GM10266 (cell line): ENCODE data around the gene C16orf86.

ENCODE experiments used
- DNase-seq: peaks from one replicate; pipeline ENCODE4 v3.0.0; 2012; ENCODE audit errors: extremely low spot score
- TF ChIP-seq, protein P1 (sequence below): IDR thresholded peaks from 2 replicates; pipeline ENCODE4 v1.5.1; 2012; ENCODE audit warnings: mild to moderate bottlenecking, low read depth; ENCODE audit not compliant: control insufficient read depth, insufficient read depth; ENCODE audit errors: missing control alignments

C16orf86 gene

DNA sequence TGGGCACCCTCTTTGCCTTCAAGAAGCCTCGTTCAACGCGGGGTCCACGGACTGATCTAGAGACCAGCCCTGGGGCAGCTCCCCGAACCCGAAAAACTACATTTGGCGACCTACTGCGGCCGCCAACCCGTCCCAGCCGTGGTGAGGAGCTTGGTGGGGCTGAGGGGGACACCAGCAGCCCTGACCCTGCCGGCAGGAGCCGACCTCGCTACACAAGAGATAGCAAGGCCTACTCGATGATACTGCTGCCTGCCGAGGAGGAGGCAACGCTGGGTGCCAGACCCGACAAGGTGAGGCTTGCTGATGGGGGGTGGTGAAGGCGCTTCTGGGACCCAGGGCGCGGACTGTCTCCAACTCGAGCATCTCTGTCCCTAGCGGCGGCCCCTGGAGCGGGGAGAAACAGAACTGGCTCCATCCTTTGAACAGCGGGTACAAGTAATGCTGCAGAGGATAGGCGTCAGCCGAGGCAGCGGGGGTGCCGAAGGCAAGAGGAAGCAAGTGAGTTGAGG, 12.2 kb upstream of the C16orf86 start:
- TF ChIP-seq, protein P1, sequence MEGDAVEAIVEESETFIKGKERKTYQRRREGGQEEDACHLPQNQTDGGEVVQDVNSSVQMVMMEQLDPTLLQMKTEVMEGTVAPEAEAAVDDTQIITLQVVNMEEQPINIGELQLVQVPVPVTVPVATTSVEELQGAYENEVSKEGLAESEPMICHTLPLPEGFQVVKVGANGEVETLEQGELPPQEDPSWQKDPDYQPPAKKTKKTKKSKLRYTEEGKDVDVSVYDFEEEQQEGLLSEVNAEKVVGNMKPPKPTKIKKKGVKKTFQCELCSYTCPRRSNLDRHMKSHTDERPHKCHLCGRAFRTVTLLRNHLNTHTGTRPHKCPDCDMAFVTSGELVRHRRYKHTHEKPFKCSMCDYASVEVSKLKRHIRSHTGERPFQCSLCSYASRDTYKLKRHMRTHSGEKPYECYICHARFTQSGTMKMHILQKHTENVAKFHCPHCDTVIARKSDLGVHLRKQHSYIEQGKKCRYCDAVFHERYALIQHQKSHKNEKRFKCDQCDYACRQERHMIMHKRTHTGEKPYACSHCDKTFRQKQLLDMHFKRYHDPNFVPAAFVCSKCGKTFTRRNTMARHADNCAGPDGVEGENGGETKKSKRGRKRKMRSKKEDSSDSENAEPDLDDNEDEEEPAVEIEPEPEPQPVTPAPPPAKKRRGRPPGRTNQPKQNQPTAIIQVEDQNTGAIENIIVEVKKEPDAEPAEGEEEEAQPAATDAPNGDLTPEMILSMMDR: no peak
- no peak for DNase-seq

DNA sequence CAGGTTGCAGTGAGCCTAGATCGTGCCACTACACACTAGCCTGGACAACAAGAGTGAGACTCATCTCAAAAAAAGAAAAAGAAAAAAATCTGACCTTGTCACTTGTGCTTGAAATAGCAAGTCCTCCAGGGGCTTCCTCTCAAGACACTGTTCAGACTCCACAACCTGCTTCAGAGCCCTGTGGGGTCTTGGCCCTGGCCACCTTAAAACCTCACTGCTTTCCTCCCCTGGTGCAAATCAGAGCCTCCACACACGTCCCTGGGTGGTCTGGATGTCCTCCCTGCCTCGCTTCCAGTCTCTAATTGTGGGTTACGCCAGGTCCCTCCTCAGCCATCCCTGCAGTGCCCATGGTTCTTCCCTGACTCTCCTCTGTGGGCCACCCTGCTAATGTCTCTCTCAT, 11.3 kb upstream of the C16orf86 start:
- no peak for DNase-seq
- TF ChIP-seq, protein P1: no peak

DNA sequence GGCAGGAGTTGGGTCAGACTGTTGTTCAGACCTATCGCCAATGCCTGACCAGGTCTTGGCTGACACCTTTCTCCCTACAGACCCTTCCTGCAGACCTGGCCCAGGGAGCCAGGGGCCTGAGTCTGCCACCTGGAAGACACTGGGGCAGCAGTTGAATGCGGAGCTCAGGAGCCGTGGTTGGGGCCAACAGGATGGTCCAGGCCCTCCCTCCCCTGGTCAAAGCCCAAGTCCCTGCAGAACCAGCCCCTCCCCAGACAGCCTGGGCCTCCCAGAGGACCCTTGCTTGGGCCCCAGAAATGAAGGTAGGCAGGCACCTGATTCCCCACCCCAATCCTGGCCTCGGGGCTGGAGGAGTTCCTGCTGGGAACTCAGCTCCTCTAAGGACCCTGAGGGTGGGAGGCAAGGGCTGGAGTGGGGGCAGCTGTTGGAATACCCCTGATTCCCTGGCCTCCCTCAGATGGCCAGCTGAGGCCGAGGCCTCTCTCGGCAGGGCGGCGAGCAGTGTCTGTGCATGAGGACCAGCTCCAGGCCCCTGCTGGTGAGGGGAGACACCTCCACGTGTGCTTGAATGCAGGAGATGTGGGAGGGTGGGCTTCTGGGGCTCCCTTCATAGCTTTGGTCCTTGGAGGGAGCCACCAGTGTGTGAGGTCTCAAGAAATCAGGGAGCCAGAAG, 10.1 kb upstream of the C16orf86 start:
- TF ChIP-seq, protein P1: no peak
- DNase-seq: no peak

DNA sequence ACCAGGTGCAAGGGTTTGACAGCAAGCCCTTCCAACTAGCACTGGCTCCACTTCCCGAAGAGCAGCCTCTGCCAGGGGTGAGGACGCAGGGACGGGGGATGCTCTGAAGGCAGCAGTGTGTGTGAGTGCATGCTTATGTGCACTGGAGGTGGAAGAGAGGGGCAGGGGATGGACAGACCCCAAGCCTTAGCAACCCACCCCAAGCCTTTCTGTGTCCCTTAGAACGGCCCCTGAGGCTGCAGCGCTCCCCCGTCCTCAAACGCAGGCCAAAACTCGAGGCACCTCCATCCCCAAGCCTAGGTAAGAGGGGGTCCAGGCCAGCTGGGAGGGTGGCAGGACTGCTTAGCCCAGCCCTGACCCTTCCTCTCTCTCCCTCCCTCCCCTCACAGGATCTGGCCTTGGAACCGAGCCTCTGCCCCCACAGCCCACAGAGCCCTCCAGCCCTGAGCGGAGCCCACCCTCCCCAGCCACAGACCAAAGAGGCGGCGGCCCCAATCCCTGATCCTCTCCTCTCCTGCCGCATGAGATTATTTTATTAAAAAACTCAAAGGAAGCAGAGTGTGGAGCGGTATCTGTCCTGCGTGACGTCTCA, 9.5 kb upstream of the C16orf86 start:
- no peak for DNase-seq
- TF ChIP-seq, protein P1: no peak

DNA sequence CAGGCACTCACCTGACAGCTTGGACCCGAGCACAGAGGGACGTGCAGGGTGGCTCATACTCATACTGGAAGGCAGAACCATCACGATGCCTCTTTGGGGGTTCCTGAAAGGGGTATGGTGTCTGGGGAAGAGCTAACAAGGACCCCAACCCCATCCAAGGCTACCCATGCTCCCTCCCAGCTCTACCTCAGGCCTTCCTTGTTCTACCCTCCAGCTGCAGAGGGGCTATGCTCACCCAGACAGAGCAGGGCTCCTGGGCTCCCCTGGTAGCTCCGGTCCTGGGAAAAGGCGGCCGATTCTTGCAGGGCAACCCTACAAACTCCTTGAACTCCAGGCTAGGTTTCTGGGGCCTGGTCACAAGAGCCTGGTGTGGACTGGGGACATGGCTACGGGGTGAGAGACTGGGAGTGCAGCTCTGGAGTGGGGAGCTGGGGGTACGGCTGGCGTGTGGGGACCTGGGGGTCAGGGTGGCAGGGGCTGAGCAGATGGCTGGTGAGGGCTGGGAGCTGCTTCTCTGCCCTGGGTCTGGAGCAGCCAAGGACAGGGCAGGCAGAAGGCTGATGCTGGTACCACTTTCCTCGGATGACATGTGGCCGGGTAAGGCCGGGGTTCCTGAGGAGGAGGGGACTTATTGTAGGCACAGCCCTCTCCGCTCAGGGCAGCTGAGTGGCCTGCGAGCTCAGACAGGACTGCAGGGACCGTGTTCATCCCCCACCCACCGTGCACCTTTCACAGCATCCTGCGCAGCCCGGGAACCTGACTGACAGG, 8.7 kb upstream of the C16orf86 start:
- TF ChIP-seq, protein P1: no peak

DNA sequence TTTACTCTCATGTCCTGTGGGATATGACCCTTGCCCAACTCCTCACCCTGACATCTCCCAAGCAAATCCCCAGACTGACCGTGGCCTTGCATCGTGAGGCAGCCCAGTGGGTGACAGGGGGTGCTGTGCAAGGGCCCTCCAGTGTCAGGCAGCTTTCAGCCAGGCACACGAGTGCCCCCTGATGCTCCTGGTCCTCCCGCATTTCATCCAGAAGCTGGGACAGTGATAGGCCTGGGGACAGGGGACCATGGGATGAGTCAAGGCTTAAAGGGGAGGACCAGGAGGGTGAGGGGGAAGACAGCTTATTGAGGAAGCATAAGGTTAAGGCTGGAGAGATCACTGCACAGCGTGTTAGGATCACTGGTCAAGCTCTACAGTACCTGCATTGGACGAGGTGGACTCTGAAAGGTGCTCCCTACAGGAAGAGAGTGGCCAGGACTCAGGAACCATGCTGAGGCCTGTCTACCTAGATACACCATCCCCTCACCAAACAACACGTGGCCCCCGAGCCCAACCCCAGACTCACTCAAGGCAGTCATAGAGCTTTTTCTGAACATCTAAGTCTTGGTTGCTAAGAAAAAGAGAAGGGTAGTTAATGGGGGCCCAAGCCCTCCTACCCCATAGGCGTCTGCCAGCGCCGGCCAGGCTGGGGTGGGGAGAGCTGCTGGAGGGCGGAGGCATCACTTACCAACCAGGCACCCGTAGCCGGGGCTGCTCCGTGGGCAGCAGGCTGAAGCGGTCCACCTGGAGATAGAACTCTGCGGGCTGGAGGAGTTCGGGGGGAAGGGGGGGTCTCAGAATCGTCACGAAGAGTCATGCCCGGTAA, 7.6 kb upstream of the C16orf86 start:
- DNase-seq: no peak
- TF ChIP-seq, protein P1: no peak

More for the DNA sequence above, 8.7 kb upstream of the C16orf86 start:
- DNase-seq: no peak
